Right renal pelvis (tissue), 4 donors: ENCODE results near the gene DBH. TPM values are rescaled to one million over a fixed set of nuclear protein-coding genes. Genes with fewer than 3 reads are reported as not detected.

Experiments used
- DNase-seq, 4 donors: peaks; one replicate each; pipeline ENCODE4 v3.0.0-alpha.2; 2013; ENCODE audit warnings: low read depth in 4 of 4, low spot score in 3 of 4, missing footprints in 1 of 4
- polyA plus RNA-seq, 4 donors: library from polyadenylated mRNA; unstranded; fragments of 120-200 nt; gene quantifications; one replicate each; pipeline ENCODE4 v1.2.1, GENCODE V29; 2013; ENCODE audit not compliant: insufficient read length in 4 of 4

DBH gene
- 1 to 10 TPM in 1 of 4 donors, under 1 TPM in 3; 0.60 to 3.1 (median 0.81) TPM for polyA plus RNA-seq

DNA sequence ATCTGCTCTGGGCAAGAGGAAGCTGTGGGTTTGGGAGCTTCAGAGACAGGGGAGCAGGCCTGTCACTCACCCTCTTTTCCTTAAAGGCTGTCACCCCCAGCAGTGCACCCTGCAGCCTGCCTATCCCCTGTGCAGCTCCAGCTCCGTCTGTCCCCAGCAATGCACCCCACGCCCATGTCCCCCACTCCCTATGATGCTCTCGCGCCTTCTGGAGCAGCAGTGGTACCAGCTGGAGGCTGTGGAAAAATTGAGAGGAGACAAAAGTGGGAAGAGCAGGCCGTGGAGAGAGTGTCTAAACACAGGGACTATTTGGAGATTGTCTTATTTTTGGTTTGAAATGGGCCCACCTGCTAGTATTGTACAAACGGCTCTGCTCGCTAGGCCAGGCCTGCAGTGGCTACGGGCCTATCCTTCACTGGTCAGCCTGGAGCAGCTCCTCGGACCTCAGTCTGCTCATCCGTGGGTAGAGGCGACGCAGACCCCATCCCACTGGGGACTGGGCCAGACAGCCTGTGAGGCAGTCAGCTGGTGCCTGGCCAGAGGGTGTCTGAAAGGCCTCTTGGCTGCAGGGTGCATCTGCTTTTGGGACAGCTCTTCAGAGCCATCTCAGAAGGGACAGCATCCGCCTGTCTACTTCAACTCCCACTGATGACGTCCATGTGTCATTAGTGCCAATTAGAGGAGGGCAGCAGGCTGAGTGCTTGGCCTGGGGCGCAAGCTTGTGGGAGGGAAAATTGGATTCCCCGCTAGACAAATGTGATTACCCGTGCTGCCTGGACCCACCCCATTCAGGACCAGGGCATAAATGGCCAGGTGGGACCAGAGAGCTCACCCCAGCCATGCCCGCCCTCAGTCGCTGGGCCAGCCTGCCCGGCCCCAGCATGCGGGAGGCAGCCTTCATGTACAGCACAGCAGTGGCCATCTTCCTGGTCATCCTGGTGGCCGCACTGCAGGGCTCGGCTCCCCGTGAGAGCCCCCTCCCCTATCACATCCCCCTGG is at the start of gene DBH:
TSS of gene DBH (plus strand) at position 831 of the 999 bp plus-strand sequence. CDS start at position 840, 9 bp downstream.
- DNase-seq = no peak

DNA sequence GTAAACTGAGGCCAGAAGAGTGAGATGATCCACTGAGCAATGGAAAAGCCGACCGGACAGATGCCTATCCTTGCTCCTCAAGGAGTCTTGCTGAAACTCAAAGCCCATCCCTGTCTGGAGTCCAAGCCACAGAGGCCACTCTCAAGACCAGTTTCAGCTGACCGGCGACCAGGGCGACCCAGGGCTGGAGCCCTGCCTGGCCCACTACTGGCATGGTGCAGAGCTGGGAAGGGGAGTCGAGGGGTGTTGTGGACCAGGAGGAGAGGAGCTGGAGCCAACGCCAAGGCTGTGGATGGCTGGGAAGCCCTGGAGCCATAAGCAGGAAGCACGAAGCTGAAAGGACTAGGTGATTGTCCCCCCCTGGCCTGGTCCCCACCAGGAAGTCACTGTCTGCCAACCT is 49.1 kb upstream of the DBH start:
- DNase-seq = no peak

GRCh38 chr9:133587466-133587865 is 48.7 kb upstream of the DBH start:
- DNase-seq = no peak

DNA sequence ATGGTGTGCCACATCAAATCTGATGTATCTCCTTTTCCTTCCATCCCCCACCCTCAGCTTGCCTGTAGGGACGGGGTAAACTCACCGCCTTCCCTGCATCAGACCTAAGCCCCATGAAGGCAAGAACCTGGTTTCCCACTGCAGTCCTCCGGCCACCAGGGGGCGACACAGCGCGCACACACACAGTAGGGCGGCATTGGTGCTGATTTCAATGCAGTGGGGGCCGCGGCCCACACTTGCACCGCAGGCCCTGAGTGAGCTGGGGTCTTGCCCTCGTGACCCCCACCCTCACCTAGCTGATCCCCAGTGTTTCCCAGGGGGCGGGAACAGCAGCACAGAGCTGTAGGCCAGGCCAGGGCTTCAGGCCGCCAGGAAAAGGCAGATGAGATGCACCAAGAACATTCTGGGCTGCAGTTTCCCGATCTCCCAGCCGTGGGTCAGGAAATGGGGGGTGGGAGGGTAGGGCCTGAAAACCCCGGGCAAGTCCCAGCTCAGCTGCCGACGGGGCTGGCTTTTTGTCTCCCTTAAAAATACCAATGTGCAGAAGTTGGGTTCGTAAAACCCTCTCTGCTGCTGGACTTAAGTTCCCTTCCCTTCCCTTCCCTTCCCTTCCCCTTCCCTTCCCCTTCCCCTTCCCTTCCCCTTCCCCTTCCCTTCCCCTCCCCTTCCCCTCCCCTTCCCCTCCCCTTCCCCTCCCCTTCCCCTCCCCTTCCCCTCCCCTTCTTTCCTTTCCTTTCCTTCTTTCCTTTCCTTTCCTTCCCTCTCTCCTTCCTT is 46.5 kb upstream of the DBH start:
- DNase-seq = no peak

- no peak for DNase-seq
These were observed 45.8 kb upstream of the DBH start for GRCh38 chr9:133590231-133590855.

DNA sequence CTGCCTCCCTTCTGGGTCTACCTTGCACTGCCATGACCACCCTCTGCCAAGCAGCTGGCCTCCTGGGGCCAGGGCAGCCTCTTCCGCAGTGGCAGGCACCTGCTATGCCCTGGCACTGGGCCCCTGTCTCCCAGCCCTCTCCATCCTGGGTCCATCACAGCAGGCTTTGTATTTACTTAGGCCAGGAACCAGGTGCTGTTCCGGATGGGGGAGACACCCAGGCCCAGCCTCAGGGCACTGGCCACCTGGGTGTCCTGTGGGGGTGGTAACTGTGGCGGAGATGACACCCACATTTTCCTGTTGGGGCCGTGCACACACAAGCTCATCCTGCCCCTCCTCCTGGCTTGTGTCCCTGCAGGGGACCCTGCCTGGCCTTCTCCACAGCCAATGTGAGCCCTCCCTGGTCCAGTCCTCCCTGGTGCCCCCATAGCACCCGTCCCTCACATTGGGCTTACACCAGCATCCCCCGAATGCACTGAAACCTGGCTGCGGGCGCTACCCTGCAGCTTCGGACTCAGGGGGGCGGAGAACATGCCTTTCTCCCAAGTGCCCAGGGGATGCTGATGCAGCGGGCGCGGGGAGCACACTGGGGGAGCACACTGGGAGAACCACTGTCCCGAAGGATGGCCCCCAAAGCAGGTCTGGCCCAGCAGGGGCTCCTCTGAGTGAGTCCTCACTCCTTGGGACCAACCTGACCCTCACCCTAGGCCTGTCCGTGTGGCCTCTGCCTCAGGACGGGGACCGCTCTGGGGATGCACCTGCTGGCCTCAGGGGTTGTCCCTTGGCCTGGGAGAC is 44.9 kb upstream of the DBH start:
- DNase-seq = no peak

GRCh38 chr9:133591985-133592384 is 44.2 kb upstream of the DBH start:
- no peak for DNase-seq

- DNase-seq = no peak
These were observed 43.3 kb upstream of the DBH start for GRCh38 chr9:133592731-133593409.

- DNase-seq = no peak
These were observed 42.4 kb upstream of the DBH start for GRCh38 chr9:133593587-133594253.

DNA sequence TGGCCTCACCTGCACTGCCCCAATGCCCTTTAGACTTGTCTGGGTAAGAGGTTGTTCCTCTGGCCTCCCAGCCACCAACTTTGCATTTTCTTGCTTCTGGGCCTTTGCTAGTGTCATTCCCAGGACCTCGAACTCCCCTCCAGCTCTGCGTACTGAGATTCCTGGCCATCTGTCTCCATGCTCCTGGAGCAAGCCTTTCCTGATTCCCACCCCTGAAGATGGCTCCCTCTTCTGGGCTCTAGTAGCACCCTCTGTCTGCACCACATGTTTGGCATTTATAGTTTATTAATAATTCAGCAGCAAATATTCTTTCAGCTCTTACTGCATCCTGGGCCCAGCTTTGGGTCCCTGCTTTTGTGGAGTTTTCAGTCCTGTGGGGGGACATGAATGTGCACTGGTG is 41.9 kb upstream of the DBH start:
- DNase-seq = no peak

DNA sequence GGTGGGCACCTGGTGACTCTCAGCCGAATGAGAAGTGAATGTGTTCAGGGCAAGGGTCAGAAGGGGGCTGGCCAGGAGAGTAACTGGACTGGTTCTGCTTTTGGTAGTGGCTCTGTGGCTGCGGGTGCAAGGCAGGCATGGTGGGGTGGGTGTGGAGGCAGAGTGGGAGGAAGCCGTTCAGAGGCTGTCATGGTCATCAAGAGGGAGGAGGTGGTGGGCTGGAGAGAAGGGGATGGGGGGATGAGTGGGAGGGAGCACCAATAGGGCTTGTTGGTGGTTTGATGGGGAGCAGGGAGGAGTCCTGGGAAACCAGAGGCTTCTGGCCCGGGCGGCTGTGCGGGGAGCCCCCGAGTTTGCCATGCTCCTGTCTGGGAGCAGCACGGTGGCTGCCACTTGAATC is 40.3 kb upstream of the DBH start:
- no peak for DNase-seq

- DNase-seq = no peak
These were observed 38.7 kb upstream of the DBH start for GRCh38 chr9:133597316-133597957.

GRCh38 chr9:133598978-133599377 is 37.2 kb upstream of the DBH start:
- DNase-seq = no peak

GRCh38 chr9:133599470-133600173 is 36.5 kb upstream of the DBH start:
- DNase-seq = no peak

- DNase-seq = no peak
These were observed 35.4 kb upstream of the DBH start for GRCh38 chr9:133600739-133601138.

GRCh38 chr9:133601746-133602145 is 34.4 kb upstream of the DBH start:
- no peak for DNase-seq

DNA sequence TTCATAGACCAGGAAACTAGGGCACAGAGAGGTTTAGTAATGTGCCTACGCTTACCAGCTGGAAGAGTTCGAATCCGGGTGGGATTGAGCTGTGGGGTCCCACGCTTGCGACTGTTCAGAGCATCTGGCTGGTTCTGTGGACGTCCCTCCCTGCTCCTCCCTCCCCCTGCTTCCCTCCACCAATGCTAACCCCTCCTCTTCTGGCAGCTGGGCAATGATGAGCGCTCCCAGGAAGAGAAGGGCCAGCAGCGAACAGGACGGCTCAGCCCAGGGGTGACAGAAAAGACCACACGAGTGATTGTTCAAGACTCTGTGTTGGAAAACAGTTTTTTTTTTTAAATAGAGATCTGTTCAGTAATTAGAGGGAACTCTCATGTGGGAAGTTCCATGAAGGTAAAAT is 33.9 kb upstream of the DBH start:
- DNase-seq = no peak
